Esophagus muscularis mucosa (tissue), 3 donors: ENCODE data around the gene COG5.

Experiments used
- POLR2A ChIP-seq: fragments of 450-650 bp; IDR thresholded peaks from one replicate; pipeline ENCODE4 v1.6.1; 2017; ENCODE audit warnings: antibody characterized with exemption, moderate library complexity, mild to moderate bottlenecking, low read depth
- TF ChIP-seq, protein P1 (sequence below), 3 experiments: fragments of 200-600 bp in 2 of 3; fragments of 450-650 bp in 1 of 3; sonication (generic) in 2 of 3; IDR thresholded peaks; one replicate each; pipeline ENCODE4 v1.5.1; 2017 to 2019; ENCODE audit warnings: antibody characterized with exemption in 3 of 3, mild to moderate bottlenecking in 2 of 3, moderate library complexity in 1 of 3

DNA sequence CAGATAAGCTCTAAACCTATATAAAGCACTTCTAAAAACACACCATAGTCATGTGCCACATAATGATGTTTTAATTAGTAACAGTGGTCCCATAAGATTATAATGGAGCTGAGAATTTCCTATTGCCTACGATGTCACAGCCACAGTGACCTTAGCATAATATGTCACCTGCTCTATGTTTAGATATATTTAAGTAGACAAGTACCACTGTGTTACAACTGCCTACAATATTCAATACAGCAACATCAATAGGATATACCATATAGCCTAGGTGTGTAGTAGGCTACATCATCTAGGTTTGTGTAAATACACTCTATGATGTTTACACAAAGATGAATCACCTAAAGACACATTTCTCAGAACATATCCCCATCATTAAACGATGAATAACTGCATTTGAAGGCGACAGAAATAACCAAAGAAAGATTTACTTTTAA is 69.4 kb downstream of the COG5 start:
- TF ChIP-seq, protein P1, sequence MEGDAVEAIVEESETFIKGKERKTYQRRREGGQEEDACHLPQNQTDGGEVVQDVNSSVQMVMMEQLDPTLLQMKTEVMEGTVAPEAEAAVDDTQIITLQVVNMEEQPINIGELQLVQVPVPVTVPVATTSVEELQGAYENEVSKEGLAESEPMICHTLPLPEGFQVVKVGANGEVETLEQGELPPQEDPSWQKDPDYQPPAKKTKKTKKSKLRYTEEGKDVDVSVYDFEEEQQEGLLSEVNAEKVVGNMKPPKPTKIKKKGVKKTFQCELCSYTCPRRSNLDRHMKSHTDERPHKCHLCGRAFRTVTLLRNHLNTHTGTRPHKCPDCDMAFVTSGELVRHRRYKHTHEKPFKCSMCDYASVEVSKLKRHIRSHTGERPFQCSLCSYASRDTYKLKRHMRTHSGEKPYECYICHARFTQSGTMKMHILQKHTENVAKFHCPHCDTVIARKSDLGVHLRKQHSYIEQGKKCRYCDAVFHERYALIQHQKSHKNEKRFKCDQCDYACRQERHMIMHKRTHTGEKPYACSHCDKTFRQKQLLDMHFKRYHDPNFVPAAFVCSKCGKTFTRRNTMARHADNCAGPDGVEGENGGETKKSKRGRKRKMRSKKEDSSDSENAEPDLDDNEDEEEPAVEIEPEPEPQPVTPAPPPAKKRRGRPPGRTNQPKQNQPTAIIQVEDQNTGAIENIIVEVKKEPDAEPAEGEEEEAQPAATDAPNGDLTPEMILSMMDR (IDR thresholded peaks at IDR 0.05): no peak
- no peak for TF ChIP-seq POLR2A
